Naive thymus-derived CD8-positive, alpha-beta T cell (primary cell): ENCODE measurements around the gene LIPH. TPM values are rescaled to one million over a fixed set of nuclear protein-coding genes. Genes with fewer than 3 reads are reported as not detected.

Experiments
- ATAC-seq, 2 donors: fragments of 150-1000 bp; cut with Tn5 transposase in 1 of 2; sonication (Bioruptor Pico), chemical (Tn5 transposase) in 1 of 2; 1 replicate in 1 of 2; 2 replicates in 1 of 2; pipeline ENCODE4 v1.10.0; 2021; ENCODE audit warnings: mild to moderate bottlenecking in 2 of 2, moderate library complexity in 2 of 2
- POLR2A ChIA-PET: fragments of 350-600 bp; sonication (Branson Sonifier 250); formaldehyde crosslinking; loops from one replicate; lab custom pipeline; 2021; ENCODE audit warnings: antibody characterized with exemption; lab: Charles Lee
- DNase-seq, 10 donors: peaks; one replicate each; pipeline versions ENCODE4 v3.0.0 to v3.0.0-alpha.2; 2020 to 2022
- H3K27ac Mint-ChIP-seq, 10 donors: one replicate each; pipeline ENCODE4 v1.8.0; 2020 to 2022; ENCODE audit warnings: mild to moderate bottlenecking in 10 of 10, mixed read lengths in 10 of 10, moderate library complexity in 4 of 10, inconsistent platforms in 1 of 10
- H3K27me3 Mint-ChIP-seq, 5 donors: one replicate each; pipeline ENCODE4 v1.8.0; 2021 to 2022; ENCODE audit warnings: mixed read lengths in 5 of 5
- H3K36me3 Mint-ChIP-seq, 3 donors: one replicate each; pipeline ENCODE4 v1.8.0; 2020 to 2022; ENCODE audit warnings: mixed read lengths in 3 of 3, mild to moderate bottlenecking in 2 of 3, inconsistent platforms in 1 of 3
- H3K4me1 Mint-ChIP-seq, 4 donors: one replicate each; pipeline ENCODE4 v1.8.0; 2021 to 2022; ENCODE audit warnings: mixed read lengths in 4 of 4
- H3K4me3 Mint-ChIP-seq, 10 donors: one replicate each; pipeline ENCODE4 v1.8.0; 2020 to 2022; ENCODE audit warnings: mild to moderate bottlenecking in 10 of 10, mixed read lengths in 10 of 10, moderate library complexity in 6 of 10, inconsistent platforms in 1 of 10
- H3K9me3 Mint-ChIP-seq, 9 donors: one replicate each; pipeline ENCODE4 v1.8.0; 2020 to 2022; ENCODE audit warnings: mixed read lengths in 9 of 9, mild to moderate bottlenecking in 3 of 9, inconsistent platforms in 1 of 9, moderate library complexity in 1 of 9
- polyA plus RNA-seq, 3 donors: library from polyadenylated mRNA; unstranded; fragments of 300-500 nt; fragmentation: Illumina TruSeq; gene quantifications; one replicate each; pipeline ENCODE4 v1.2.3, GENCODE V29; 2021
- total RNA-seq, 8 experiments: library from RNA in 2 of 8; stranded (reverse) in 2 of 8; gene quantifications; one replicate each; pipeline ENCODE4 v1.2.3 and lab custom pipeline; 2021 to 2026

The LIPH gene
- total and polyA plus RNA-seq, 5 experiments from 2014 or later = not detected

DNA sequence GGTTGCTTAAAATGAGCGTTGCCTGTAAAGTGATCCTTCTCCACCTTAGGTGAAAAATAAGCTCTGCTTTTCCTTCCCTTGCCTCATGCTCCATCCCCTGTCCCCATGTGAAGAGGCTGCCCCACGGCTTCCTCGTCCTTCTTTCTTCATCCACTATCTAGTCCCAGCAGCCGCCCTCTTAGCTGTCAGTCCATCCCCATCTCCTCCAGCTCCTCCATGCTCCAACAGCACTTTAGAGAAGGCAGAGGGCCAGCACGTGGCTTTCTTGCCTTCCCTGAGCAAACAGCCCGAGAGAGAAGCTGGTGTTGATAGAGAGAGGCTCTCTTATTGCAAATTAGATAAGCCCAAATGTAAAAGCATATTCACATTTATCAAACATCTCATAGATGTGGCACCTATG, 44.5 kb downstream of the LIPH start:
- Mint-ChIP-seq H3K36me3 (no peaks in the 10 kb centered on the region), H3K4me3 (no peak overlapping the region), H3K27me3 (peaks cover 0 to 3% (median 0%) of the 10 kb centered on the region in 5 donors), H3K27ac (peak overlapping the region in 1 of 10 donors; percentile 49), H3K9me3 (no peaks in the 10 kb centered on the region), H3K4me1 (no peaks in the 10 kb centered on the region)
- DNase-seq (no peak), ATAC-seq (no peak)
- POLR2A ChIA-PET = no interaction called here

DNA sequence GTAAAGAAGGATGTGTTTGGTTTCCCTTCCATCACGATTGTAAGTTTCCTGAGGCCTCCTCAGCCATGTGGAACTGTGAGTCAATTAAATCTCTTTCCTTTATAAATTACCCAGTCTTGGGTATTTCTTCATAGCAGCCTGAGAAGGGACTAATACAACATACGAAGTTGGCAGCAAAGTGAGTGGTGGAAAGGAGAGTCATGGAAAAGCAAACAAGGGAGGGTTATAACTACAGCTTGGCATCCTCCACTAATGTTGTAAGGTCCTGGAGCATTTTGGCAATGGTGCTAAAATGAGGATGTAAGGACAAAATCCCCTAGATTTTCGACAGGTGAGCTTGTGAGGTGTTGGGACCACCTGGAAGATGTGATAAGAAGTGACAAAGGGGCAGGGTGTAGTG, 47.8 kb downstream of the LIPH start:
- Mint-ChIP-seq H3K9me3 (no peaks in the 10 kb centered on the region), H3K4me1 (peaks cover 0 to 1% (median under 1%) of the 10 kb centered on the region in 4 donors), H3K4me3 (no peak overlapping the region), H3K36me3 (no peaks in the 10 kb centered on the region), H3K27ac (peak overlapping the region in 1 of 10 donors; percentile 73), H3K27me3 (peaks cover 0 to 3% (median 0%) of the 10 kb centered on the region in 5 donors)
- no peak for DNase-seq
- no peak for ATAC-seq
- POLR2A ChIA-PET = no interaction called here

DNA sequence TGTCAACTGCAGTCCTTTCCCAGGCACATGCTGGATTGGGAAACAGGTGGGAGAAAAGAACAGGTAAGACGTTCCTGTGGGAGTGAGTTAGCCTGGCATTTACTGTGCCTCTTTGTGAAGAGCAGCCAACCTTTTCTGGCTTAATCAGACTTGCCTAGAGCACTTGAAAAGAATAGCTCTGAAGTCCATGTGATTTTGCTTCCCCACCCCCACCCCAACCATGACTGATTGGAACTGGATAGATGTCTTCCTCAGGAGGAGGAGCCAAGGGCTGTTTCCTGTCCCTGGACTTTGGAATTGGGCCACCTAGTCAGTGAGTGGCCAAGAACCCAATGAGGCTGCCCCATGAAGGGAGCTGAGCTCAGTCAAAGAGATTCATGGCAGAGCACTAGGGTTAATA, 48.9 kb downstream of the LIPH start:
- ATAC-seq (no peak), DNase-seq (no peak)
- H3K4me1 Mint-ChIP-seq = peaks cover 2 to 9% (median 8%) of the 10 kb centered on the region in 4 donors
- H3K4me3 Mint-ChIP-seq = no peak overlapping the region
- peaks cover 0 to 3% (median 0%) of the 10 kb centered on the region in 5 donors for H3K27me3 Mint-ChIP-seq
- H3K36me3 Mint-ChIP-seq = peaks cover 0 to 2% (median 0%) of the 10 kb centered on the region in 3 donors
- POLR2A ChIA-PET = no interaction called here
- no peaks in the 10 kb centered on the region for H3K9me3 Mint-ChIP-seq
- H3K27ac Mint-ChIP-seq = no peak overlapping the region

DNA sequence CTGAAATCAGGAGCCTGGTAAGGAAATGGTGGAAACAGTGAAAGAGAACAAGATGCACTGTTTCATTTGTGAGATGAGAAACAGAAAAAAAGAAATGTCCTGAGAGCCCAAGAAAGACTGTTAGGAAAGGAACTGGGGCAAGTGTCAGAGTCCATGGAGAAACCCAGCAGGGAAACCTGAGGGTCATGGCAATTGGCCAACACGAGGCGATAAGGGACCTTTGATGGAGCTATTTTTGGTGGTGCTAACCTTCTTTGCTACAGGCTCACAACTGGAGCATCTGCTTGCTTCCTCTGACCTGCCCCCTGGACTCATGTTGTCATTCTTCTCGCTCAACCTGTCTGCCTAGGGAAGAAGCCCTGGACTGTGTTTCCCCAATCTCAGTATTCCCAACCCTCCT, 49.4 kb downstream of the LIPH start:
- Mint-ChIP-seq H3K36me3 (peaks cover 0 to 2% (median 0%) of the 10 kb centered on the region in 3 donors), H3K4me3 (no peak overlapping the region), H3K4me1 (peaks cover 2 to 11% (median 9%) of the 10 kb centered on the region in 4 donors), H3K27ac (peak overlapping the region in 1 of 10 donors; percentile 76), H3K9me3 (no peaks in the 10 kb centered on the region), H3K27me3 (peaks cover 0 to 3% (median 0%) of the 10 kb centered on the region in 5 donors)
- ATAC-seq (no peak), DNase-seq (no peak)
- POLR2A ChIA-PET = no interaction called here

GRCh38 chr3:185498503-185499396, 53.6 kb downstream of the LIPH start, which contains the start of gene TMEM41A:
TMEM41A (minus strand) TSS chr3:185499035; CDS start chr3:185498961, 74 bp downstream.
- peaks cover 7 to 31% (median 29%) of the 10 kb centered on the region in 4 donors for H3K4me1 Mint-ChIP-seq
- no peaks in the 10 kb centered on the region for H3K27me3 Mint-ChIP-seq
- peak; percentile 96 to 97 for ATAC-seq
- peak; percentile 80 to 92 (median 88) for DNase-seq
- H3K27ac Mint-ChIP-seq = peak within 1 kb of the TSS; percentile 86 to 96 (median 94)
- H3K36me3 Mint-ChIP-seq = peaks cover 0 to 25% (median 12%) of the 10 kb centered on the region in 3 donors
- POLR2A ChIA-PET = interaction anchor here (0.8 to 1.3 kb wide), 3 partner anchors 60 to 88 kb away, joined by 3 to 11 read pairs (median 3); partner anchors contain the start of gene SENP2
- H3K4me3 Mint-ChIP-seq = peak within 1 kb of the TSS; percentile 93 to 98 (median 94)
- H3K9me3 Mint-ChIP-seq = no peaks in the 10 kb centered on the region

DNA sequence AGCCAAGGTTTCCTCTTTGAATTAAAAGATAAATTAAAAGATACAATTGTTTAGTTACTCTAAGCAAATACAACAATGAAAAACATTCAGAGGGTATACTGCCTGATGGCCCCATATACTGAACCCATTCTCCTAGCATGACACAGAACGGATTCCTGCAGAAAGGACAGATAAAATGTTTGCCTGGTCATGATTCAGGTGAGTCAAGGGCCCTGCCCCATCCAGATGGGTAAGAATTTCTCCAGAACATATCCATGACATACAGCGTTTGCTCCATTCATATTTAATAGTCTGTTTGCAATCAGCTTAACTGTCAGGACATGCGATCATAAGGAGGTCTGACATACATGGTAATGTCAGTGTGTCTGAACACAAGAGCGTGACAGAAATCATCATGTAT, 62.1 kb downstream of the LIPH start:
- Mint-ChIP-seq H3K27me3 (no peaks in the 10 kb centered on the region), H3K9me3 (no peaks in the 10 kb centered on the region), H3K36me3 (peaks cover 0 to 90% (median 28%) of the 10 kb centered on the region in 3 donors), H3K4me3 (no peak overlapping the region), H3K27ac (no peak overlapping the region), H3K4me1 (peaks cover 4 to 22% (median 8%) of the 10 kb centered on the region in 4 donors)
- POLR2A ChIA-PET = no interaction called here
- ATAC-seq (no peak), DNase-seq (no peak)

DNA sequence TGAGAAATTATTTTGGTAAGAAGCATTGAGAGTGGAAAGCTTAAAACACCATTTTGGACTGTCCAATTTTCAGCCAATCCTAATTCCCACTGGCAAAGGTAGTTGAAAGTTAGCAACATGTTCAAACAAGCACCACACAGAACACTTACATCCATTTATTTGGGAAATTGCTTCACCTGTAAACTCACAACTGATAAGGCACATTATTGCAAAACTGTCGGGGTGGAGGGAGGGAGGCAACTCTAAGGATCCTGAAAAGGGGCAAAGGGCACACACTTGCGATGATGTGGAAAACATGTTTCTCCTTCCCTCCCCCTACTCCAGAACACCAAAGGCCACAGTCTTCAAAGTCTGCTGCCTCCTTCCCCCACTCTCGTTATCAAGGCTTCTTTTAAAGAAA, 62.9 kb downstream of the LIPH start:
- Mint-ChIP-seq H3K27ac (no peak overlapping the region), H3K27me3 (no peaks in the 10 kb centered on the region), H3K9me3 (no peaks in the 10 kb centered on the region), H3K4me1 (peaks cover 4 to 20% (median 5%) of the 10 kb centered on the region in 4 donors), H3K36me3 (peaks cover 0 to 89% (median 25%) of the 10 kb centered on the region in 3 donors), H3K4me3 (no peak overlapping the region)
- ATAC-seq = no peak
- DNase-seq = no peak
- POLR2A ChIA-PET = no interaction called here

GRCh38 chr3:185488465-185488864, 63.9 kb downstream of the LIPH start:
- H3K27me3 Mint-ChIP-seq = no peaks in the 10 kb centered on the region
- POLR2A ChIA-PET = no interaction called here
- ATAC-seq (no peak), DNase-seq (no peak)
- H3K27ac Mint-ChIP-seq = peak overlapping the region in 1 of 10 donors; percentile 63
- peaks cover under 1 to 14% (median 3%) of the 10 kb centered on the region in 4 donors for H3K4me1 Mint-ChIP-seq
- no peak overlapping the region for H3K4me3 Mint-ChIP-seq
- no peaks in the 10 kb centered on the region for H3K9me3 Mint-ChIP-seq
- H3K36me3 Mint-ChIP-seq = peaks cover 0 to 79% (median 17%) of the 10 kb centered on the region in 3 donors

DNA sequence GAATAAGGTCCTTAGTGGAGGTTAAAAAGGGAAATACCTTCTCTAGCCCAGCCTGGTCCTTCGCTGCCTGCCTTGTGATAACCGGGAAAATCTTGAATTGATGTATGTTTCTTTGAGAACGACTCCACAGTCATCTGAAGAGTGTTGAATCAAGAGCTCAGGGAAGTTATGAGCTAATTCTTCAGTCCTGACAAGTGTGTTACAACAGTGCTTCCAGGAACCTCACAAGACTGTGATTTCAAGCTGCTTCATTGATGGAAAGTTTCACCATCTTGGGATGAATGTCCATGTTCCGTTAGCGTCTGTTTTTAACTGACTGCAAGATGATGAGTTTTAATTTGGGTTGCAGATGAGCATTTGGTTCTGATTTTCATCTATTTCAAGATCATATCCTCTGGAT, 66.0 kb downstream of the LIPH start:
- Mint-ChIP-seq H3K9me3 (peaks cover 0 to 2% (median 0%) of the 10 kb centered on the region in 9 donors), H3K27ac (no peak overlapping the region), H3K4me3 (no peak overlapping the region), H3K4me1 (peaks cover 4 to 16% (median 13%) of the 10 kb centered on the region in 4 donors), H3K36me3 (peaks cover 0 to 72% (median 24%) of the 10 kb centered on the region in 3 donors), H3K27me3 (no peaks in the 10 kb centered on the region)
- POLR2A ChIA-PET = no interaction called here
- ATAC-seq = no peak
- no peak for DNase-seq

DNA sequence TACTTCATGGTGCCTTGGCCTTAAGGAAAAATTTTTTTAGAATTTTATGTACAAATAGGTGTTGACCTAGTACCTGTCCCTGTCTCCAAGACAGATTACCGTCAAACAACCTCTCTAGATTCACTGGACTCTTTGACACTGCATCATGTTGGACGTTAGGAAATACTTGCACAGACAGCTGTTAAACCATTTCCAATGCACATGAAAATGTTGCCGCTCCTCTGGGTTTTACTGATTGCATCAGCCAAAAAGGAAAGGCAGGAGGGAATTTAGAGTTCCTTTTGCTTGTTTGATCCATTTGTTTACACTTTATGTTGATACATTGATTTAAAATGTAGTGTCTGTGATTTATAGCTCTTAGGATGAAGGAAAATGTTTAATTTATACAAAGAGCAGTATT, 68.1 kb downstream of the LIPH start:
- peaks cover 5 to 55% (median 33%) of the 10 kb centered on the region in 3 donors for H3K36me3 Mint-ChIP-seq
- H3K27ac Mint-ChIP-seq = no peak overlapping the region
- no peak for ATAC-seq
- no peaks in the 10 kb centered on the region for H3K27me3 Mint-ChIP-seq
- peaks cover 0 to 2% (median 0%) of the 10 kb centered on the region in 9 donors for H3K9me3 Mint-ChIP-seq
- POLR2A ChIA-PET = no interaction called here
- H3K4me3 Mint-ChIP-seq = no peak overlapping the region
- H3K4me1 Mint-ChIP-seq = peaks cover 4 to 14% (median 12%) of the 10 kb centered on the region in 4 donors
- no peak for DNase-seq

DNA sequence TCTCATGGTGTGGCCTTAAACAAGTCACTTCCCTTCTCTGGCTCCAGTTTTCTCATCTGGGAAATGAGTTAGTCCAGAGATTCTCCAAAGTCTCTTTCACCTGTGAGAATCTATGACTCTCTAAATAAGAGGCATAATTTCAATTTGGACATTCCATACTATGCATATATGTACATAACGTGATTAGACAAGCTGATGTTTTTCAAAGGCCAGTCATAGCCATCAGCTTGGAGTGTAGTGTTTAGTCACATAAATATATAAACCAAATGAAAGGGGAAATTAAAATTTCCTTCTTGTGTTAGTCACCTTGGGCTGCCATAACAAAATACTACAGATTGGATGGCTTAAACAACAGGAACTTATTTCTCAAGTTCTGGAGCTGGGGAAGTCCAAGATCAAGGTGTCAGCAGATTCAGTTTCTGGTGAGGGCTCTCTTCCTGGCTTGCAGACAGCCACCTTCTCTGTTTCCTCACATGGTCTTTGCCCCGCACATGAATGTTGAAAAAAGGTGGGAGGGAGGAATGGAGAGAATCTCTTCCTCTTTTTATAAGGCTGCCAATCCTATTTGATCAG, 72.9 kb downstream of the LIPH start:
- Mint-ChIP-seq H3K27ac (no peak overlapping the region), H3K4me1 (peaks cover 4 to 14% (median 12%) of the 10 kb centered on the region in 4 donors), H3K9me3 (peaks cover 0 to 2% (median 0%) of the 10 kb centered on the region in 9 donors), H3K4me3 (no peak overlapping the region), H3K27me3 (no peaks in the 10 kb centered on the region), H3K36me3 (peaks cover 13 to 31% (median 22%) of the 10 kb centered on the region in 3 donors)
- ATAC-seq = no peak
- POLR2A ChIA-PET = interaction anchor here (0.7 kb wide), 1 partner anchor 56 kb away, joined by 4 read pairs; no protein-coding TSS in a partner anchor
- DNase-seq = no peak

DNA sequence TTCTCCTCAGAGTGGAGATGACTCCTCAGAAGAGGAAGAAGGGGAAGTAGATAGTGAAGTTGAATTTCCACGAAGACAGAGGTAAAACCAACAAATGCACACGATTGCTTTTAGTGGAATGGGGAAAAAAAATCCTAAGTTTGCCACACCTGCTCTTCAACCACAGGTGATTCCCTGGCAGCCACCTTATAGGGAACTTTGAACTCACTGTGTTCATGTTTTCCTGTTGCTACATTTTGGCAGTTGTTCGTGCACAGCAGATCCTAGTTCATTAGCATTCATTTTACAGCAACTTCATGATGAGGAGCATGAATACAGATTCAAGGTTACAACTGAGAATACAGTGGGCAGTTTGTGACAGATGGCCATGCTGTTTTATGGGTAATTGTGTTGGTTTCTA, 75.1 kb downstream of the LIPH start:
- H3K36me3 Mint-ChIP-seq = peaks cover 20 to 35% (median 28%) of the 10 kb centered on the region in 3 donors
- no peak for ATAC-seq

More for the DNA sequence above, 75.1 kb downstream of the LIPH start:
- POLR2A ChIA-PET = no interaction called here
- Mint-ChIP-seq H3K4me3 (no peak overlapping the region), H3K27ac (no peak overlapping the region), H3K27me3 (no peaks in the 10 kb centered on the region), H3K4me1 (peaks cover 0 to 2% (median under 1%) of the 10 kb centered on the region in 4 donors), H3K9me3 (no peaks in the 10 kb centered on the region)
- DNase-seq = no peak
